Measurements from ENCODE around the gene PRICKLE3. TPM values are rescaled to one million over a fixed set of nuclear protein-coding genes. Genes with fewer than 3 reads are reported as not detected.

The PRICKLE3 gene, protein sequence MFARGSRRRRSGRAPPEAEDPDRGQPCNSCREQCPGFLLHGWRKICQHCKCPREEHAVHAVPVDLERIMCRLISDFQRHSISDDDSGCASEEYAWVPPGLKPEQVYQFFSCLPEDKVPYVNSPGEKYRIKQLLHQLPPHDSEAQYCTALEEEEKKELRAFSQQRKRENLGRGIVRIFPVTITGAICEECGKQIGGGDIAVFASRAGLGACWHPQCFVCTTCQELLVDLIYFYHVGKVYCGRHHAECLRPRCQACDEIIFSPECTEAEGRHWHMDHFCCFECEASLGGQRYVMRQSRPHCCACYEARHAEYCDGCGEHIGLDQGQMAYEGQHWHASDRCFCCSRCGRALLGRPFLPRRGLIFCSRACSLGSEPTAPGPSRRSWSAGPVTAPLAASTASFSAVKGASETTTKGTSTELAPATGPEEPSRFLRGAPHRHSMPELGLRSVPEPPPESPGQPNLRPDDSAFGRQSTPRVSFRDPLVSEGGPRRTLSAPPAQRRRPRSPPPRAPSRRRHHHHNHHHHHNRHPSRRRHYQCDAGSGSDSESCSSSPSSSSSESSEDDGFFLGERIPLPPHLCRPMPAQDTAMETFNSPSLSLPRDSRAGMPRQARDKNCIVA
- polyA plus RNA-seq (2013, experiment 1 of 4) = 7.9 TPM
- polyA plus RNA-seq (2013, experiment 2 of 4) = 7.3 TPM
- polyA plus RNA-seq (2013, experiment 3 of 4) = 7.7 TPM
- polyA plus RNA-seq (2013, experiment 4 of 4) = 8.5 TPM

DNA sequence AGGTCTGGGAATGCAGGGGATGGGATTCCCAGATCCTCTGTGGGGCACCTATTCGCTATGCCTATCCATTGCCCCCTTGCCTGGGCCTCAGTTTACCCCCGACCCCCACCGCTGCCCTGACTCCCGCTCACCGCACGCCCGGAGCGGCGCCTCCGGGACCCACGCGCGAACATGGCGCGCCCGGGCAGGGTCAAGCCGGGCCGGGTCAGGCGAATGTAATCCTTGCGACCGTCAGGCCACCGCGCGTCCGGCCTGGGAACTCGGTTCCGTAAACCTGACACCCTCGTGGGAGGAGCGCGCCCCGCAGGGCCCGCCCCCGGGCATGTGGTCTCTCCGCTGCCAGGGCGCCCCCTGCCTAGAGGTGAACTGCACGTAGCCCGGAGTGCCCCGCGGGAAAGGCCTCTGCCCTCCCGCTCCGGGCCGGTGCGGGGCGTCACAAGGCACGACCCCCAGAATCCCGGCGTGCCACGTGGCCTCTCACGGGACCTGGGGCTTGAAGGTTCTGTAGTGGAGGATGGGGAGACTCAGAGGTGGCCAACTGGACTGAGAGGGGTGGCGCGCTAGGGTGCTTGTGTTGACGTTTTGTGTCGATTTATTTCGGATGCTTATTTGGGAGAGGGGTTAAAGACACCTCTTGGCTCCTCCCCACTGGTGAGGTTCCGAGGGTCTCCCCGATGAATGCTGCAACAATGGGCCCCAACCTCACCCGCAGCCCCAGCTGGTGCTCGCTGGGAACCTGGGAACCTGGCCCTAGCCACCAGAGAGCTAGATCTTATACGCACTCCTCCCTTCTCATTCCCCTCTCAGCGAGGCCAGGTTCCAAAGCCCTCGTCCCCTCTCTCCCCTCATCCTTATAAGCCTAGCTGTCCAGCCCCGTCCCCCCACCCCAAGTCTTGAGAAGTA lies at the start of gene PRICKLE3:
Gene PRICKLE3 (minus strand): TSS at position 249 of the 903 bp plus-strand sequence. CDS start 76 bp downstream, at position 173.
- Histone ChIP-seq H3K36me3 (ENCODE audit: control insufficient read depth, insufficient read depth, low read length) (no peaks in the 10 kb centered on the region), H3K9me3 (ENCODE audit: control insufficient read depth, low read length) (no peaks in the 10 kb centered on the region), H3K4me1 (ENCODE audit: control insufficient read depth, insufficient read depth, low read length) (peaks cover 12% of the 10 kb centered on the region), H3K27ac (ENCODE audit: insufficient read depth, low read depth, low read length, poor library complexity, severe bottlenecking) (peak within 1 kb of the TSS; percentile 36), H3K4me3 (ENCODE audit: insufficient read depth, low read depth, low read length) (peak within 1 kb of the TSS; percentile 45), H3K27me3 (ENCODE audit: control insufficient read depth, insufficient read depth, low read length, poor library complexity, severe bottlenecking) (no peaks in the 10 kb centered on the region)
- WGBS, 2 experiments = 3% methylated on average over 62 of the region's 62 CpGs

DNA sequence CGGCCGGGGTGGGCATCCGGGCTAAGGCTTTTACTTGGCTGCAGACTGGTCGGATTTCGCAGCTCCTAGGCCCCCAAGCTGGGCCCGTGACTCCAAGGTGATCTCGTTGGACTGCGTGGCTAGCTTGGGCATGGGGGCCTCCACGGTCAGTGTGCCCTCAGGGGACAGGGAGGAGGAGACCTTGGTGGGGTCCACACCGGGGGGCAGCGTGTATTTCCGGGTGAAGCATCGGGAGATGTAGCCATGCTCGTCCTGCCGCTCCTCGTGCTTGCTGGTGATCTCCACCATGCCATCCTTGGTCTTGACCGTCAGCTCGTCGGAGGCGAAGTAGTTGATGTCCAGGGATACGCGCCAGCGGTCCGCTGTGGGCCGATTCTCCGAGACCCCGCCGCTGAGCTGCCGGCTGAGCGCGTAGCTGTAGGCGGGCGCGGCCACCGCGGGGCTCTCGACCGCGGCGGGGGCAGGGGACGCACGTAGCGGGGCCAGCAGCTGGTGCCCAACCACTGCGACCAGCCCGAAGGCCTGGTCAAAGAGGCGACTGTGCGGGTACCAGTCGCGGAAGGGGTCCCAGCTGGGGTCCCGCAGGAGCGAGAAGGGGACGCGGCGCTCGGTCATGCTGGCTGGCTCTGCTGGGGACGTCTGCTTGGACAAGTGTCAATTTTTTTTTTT lies 47.8 kb upstream of the PRICKLE3 start:
- no peak overlapping the region for H3K27ac ChIP-seq (ENCODE audit: insufficient read depth, low read depth, low read length, poor library complexity, severe bottlenecking)
- no peaks in the 10 kb centered on the region for H3K4me1 ChIP-seq (ENCODE audit: control insufficient read depth, insufficient read depth, low read length)
- H3K27me3 ChIP-seq (ENCODE audit: control insufficient read depth, insufficient read depth, low read length, poor library complexity, severe bottlenecking) = no peaks in the 10 kb centered on the region
- no peaks in the 10 kb centered on the region for H3K9me3 ChIP-seq (ENCODE audit: control insufficient read depth, low read length)
- WGBS, 2 experiments = 97% methylated on average over 56 of the region's 56 CpGs
- H3K36me3 ChIP-seq (ENCODE audit: control insufficient read depth, insufficient read depth, low read length) = no peaks in the 10 kb centered on the region
- H3K4me3 ChIP-seq (ENCODE audit: insufficient read depth, low read depth, low read length) = no peak overlapping the region

DNA sequence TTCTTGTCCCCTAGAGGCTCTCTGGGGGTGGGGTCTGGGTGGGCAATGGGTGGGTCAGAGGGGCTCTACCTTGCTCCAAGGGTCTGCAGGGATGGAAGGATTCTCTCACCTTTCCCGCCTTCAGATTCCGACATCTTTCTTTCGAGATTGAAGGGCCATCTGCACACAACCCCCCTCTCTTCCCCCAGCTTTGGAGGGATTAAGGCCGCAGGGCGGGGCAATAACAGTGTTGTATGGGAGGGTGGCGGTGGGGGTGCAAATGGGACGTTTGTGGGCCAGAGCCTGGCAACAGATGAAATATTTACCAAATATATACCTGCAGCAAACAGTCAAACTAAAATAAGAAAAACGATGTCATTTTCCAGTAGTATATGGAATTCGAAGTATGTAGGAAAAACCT lies 47.0 kb upstream of the PRICKLE3 start, which contains the start of gene CACNA1F:
Gene CACNA1F (minus strand): TSS at position 165 of the 400 bp plus-strand sequence. CDS start 31 bp downstream, at position 134.
- Histone ChIP-seq H3K4me1 (ENCODE audit: control insufficient read depth, insufficient read depth, low read length) (no peaks in the 10 kb centered on the region), H3K36me3 (ENCODE audit: control insufficient read depth, insufficient read depth, low read length) (no peaks in the 10 kb centered on the region), H3K27me3 (ENCODE audit: control insufficient read depth, insufficient read depth, low read length, poor library complexity, severe bottlenecking) (no peaks in the 10 kb centered on the region), H3K4me3 (ENCODE audit: insufficient read depth, low read depth, low read length) (no peak within 1 kb of the TSS), H3K27ac (ENCODE audit: insufficient read depth, low read depth, low read length, poor library complexity, severe bottlenecking) (no peak within 1 kb of the TSS), H3K9me3 (ENCODE audit: control insufficient read depth, low read length) (no peaks in the 10 kb centered on the region)
- 73% methylated on average over 3 of the region's 9 CpGs; no CpG with 5 or more reads in 1 of the 2 experiments for WGBS, 2 experiments

DNA sequence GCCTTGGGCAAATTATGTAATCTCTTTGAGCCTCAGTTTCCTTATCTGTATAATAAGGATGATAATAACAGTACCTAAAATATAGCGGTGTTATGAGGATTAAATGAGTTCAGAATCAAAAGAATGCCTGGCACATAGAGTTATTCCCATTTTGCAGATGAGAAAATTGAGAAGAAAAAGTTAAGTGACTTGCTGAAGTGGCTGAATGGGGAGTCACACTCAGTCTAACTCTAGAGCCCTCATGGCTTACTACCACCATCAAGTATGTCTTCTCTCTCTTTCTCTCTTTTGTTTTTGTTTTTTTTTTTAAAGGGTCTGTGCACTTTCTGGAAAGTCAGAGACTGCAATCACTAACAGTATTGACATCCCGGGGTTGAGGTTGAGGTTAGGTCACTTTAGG lies 46.4 kb upstream of the PRICKLE3 start:
- Histone ChIP-seq H3K4me1 (ENCODE audit: control insufficient read depth, insufficient read depth, low read length) (no peaks in the 10 kb centered on the region), H3K27ac (ENCODE audit: insufficient read depth, low read depth, low read length, poor library complexity, severe bottlenecking) (no peak overlapping the region), H3K36me3 (ENCODE audit: control insufficient read depth, insufficient read depth, low read length) (no peaks in the 10 kb centered on the region), H3K9me3 (ENCODE audit: control insufficient read depth, low read length) (no peaks in the 10 kb centered on the region), H3K27me3 (ENCODE audit: control insufficient read depth, insufficient read depth, low read length, poor library complexity, severe bottlenecking) (no peaks in the 10 kb centered on the region), H3K4me3 (ENCODE audit: insufficient read depth, low read depth, low read length) (no peak overlapping the region)
- WGBS, 2 experiments = 90 to 94% methylated on average over 2 of the region's 2 CpGs

DNA sequence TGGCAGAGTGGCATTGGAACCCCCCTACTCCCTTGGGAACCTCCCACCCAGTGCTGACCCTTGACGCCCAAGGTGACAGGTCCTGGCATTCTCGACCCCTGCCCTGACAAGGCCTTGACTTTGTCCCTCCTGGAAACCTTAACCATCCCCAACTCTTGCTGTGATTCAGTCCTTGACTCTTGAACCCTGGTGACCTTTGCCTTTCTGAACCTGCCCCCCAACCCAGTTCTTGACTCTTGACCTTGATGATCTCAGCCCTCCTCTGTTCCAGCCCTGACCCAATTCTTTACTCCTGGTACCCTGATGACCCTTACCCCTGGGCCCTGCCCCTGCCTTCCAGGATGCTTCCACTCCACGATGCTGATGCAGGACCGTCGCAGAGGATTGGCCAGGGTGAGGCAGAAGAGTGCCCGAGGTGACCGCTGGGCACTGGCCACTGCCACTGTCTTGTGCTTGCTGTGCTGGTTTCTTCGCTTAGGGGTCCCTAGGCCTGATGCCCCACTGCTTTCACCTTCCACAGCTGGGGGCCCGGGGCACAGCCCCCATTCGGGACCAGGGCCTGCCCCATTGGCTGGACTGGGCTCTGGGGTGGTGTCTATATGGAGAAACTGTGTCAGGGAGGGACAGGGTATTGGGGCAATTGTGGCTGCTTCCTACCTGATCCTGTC lies 45.3 kb upstream of the PRICKLE3 start:
- Histone ChIP-seq H3K9me3 (ENCODE audit: control insufficient read depth, low read length) (no peaks in the 10 kb centered on the region), H3K4me3 (ENCODE audit: insufficient read depth, low read depth, low read length) (no peak overlapping the region), H3K27me3 (ENCODE audit: control insufficient read depth, insufficient read depth, low read length, poor library complexity, severe bottlenecking) (no peaks in the 10 kb centered on the region), H3K4me1 (ENCODE audit: control insufficient read depth, insufficient read depth, low read length) (no peaks in the 10 kb centered on the region), H3K36me3 (ENCODE audit: control insufficient read depth, insufficient read depth, low read length) (no peaks in the 10 kb centered on the region), H3K27ac (ENCODE audit: insufficient read depth, low read depth, low read length, poor library complexity, severe bottlenecking) (no peak overlapping the region)
- 91 to 92% methylated on average over 9 to 10 of the region's 10 CpGs for WGBS, 2 experiments

DNA sequence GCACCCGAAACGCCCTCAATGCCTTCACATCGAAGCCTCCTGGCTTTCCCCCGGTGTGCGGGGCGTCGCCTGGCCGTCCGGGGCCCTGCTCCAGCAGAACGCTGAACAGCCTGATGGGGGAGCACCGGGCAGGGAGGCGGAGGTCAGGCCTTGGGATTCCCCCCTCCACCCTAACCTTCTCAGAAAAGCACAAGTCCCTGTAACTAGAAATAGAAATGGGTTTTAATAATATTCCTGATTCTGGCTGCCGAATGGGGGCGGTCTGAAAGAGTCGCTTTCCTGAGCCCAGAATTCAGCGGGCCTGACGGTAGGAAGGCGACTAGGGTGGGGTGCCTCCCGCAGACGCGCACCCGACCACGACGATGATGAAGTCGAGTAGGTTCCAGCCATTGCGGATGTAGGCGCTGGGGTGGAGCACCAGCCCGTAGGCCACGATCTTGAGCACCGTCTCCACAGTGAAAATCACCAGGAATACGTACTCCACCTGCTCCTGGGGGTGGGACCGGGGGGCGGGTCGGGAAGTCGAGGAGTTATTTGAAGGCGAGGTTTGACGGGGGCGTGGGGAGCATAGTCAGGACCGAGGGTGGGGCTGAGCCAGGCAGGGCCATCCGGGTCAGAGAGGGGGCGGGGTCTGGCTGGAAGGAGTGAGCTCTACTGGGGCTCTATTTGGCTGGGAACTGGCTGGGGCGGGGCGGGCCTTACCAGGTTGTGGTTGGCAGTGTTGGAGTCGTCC lies 44.5 kb upstream of the PRICKLE3 start:
- Histone ChIP-seq H3K4me3 (ENCODE audit: insufficient read depth, low read depth, low read length) (peak overlapping the region; percentile 31), H3K36me3 (ENCODE audit: control insufficient read depth, insufficient read depth, low read length) (no peaks in the 10 kb centered on the region), H3K27ac (ENCODE audit: insufficient read depth, low read depth, low read length, poor library complexity, severe bottlenecking) (no peak overlapping the region), H3K9me3 (ENCODE audit: control insufficient read depth, low read length) (no peaks in the 10 kb centered on the region), H3K4me1 (ENCODE audit: control insufficient read depth, insufficient read depth, low read length) (no peaks in the 10 kb centered on the region), H3K27me3 (ENCODE audit: control insufficient read depth, insufficient read depth, low read length, poor library complexity, severe bottlenecking) (no peaks in the 10 kb centered on the region)
- 2 to 3% methylated on average over 43 of the region's 44 CpGs for WGBS, 2 experiments

DNA sequence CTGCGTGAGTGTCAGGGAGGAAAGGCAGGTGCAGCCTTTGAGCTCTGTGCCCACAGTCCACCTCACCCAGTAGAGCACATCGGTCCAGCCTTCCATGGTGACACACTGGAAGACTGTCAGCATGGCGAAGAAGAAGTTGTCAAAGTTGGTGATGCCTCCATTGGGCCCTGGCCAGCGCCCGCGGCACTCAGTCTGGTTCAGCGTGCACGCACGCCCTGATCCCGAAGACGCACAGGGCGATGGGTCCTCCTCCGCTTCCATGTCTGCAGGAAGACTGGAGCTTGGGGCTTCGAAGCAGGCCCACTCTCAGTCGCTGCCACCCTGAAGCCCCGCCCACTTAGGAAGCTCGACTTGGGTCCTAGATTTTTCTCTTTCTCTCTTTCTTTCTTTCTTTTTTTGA lies 42.0 kb upstream of the PRICKLE3 start:
- no peaks in the 10 kb centered on the region for H3K9me3 ChIP-seq (ENCODE audit: control insufficient read depth, low read length)
- H3K36me3 ChIP-seq (ENCODE audit: control insufficient read depth, insufficient read depth, low read length) = no peaks in the 10 kb centered on the region
- H3K4me3 ChIP-seq (ENCODE audit: insufficient read depth, low read depth, low read length) = no peak overlapping the region
- no peak overlapping the region for H3K27ac ChIP-seq (ENCODE audit: insufficient read depth, low read depth, low read length, poor library complexity, severe bottlenecking)
- no peaks in the 10 kb centered on the region for H3K27me3 ChIP-seq (ENCODE audit: control insufficient read depth, insufficient read depth, low read length, poor library complexity, severe bottlenecking)
- H3K4me1 ChIP-seq (ENCODE audit: control insufficient read depth, insufficient read depth, low read length) = no peaks in the 10 kb centered on the region
- WGBS, 2 experiments = 88 to 90% methylated on average over 17 of the region's 17 CpGs

DNA sequence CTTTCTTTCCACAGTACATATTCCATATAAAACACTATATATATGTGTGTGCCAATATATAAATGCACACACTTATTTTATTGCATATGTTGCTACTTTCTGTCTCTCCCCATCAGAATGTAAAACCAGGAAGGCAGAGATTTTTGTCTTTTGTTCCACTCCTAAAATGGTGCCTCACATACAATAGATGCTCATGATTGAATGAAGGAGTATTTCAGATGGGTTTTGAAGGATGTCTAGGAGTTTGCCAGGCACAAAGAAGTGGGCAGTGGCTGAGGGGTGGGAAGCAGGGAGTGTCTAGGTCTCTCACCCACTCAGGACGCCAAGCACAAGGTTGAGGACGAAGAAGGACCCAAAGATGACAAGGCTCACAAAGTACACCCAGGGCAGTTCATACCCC lies 41.6 kb upstream of the PRICKLE3 start:
- Histone ChIP-seq H3K36me3 (ENCODE audit: control insufficient read depth, insufficient read depth, low read length) (no peaks in the 10 kb centered on the region), H3K27ac (ENCODE audit: insufficient read depth, low read depth, low read length, poor library complexity, severe bottlenecking) (no peak overlapping the region), H3K9me3 (ENCODE audit: control insufficient read depth, low read length) (no peaks in the 10 kb centered on the region), H3K4me1 (ENCODE audit: control insufficient read depth, insufficient read depth, low read length) (no peaks in the 10 kb centered on the region), H3K27me3 (ENCODE audit: control insufficient read depth, insufficient read depth, low read length, poor library complexity, severe bottlenecking) (no peaks in the 10 kb centered on the region), H3K4me3 (ENCODE audit: insufficient read depth, low read depth, low read length) (no peak overlapping the region)
- 87 to 92% methylated on average over 2 of the region's 2 CpGs for WGBS, 2 experiments

DNA sequence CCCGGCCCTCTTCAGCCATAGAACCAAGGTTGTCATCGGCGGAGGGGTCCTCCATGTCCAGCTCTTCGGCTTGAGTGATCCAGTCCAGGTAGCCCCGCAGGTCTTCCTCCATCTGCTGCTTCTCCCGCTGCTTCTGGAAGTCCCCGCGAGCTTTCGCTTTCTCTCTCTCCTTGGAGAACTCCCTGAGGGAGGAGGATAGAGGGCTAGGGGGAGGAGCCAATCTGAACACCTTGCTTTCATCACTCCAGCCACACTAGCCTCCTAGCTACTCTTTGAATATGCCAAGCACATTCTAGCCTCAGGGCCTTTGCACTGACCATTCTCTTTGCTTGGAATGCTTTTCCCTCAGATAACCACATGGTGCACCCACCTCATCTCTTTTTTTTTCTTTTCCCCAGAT lies 40.8 kb upstream of the PRICKLE3 start:
- 90 to 98% methylated on average over 5 to 7 of the region's 9 CpGs for WGBS, 2 experiments
- Histone ChIP-seq H3K4me3 (ENCODE audit: insufficient read depth, low read depth, low read length) (no peak overlapping the region), H3K27me3 (ENCODE audit: control insufficient read depth, insufficient read depth, low read length, poor library complexity, severe bottlenecking) (no peaks in the 10 kb centered on the region), H3K36me3 (ENCODE audit: control insufficient read depth, insufficient read depth, low read length) (no peaks in the 10 kb centered on the region), H3K4me1 (ENCODE audit: control insufficient read depth, insufficient read depth, low read length) (no peaks in the 10 kb centered on the region), H3K27ac (ENCODE audit: insufficient read depth, low read depth, low read length, poor library complexity, severe bottlenecking) (no peak overlapping the region), H3K9me3 (ENCODE audit: control insufficient read depth, low read length) (no peaks in the 10 kb centered on the region)

Data from ectodermal cell (in vitro differentiated cells).